Measurements from ENCODE around the gene SNAPC4. TPM values are rescaled to one million over a fixed set of nuclear protein-coding genes. Genes with fewer than 3 reads are reported as not detected.

Gene SNAPC4, protein sequence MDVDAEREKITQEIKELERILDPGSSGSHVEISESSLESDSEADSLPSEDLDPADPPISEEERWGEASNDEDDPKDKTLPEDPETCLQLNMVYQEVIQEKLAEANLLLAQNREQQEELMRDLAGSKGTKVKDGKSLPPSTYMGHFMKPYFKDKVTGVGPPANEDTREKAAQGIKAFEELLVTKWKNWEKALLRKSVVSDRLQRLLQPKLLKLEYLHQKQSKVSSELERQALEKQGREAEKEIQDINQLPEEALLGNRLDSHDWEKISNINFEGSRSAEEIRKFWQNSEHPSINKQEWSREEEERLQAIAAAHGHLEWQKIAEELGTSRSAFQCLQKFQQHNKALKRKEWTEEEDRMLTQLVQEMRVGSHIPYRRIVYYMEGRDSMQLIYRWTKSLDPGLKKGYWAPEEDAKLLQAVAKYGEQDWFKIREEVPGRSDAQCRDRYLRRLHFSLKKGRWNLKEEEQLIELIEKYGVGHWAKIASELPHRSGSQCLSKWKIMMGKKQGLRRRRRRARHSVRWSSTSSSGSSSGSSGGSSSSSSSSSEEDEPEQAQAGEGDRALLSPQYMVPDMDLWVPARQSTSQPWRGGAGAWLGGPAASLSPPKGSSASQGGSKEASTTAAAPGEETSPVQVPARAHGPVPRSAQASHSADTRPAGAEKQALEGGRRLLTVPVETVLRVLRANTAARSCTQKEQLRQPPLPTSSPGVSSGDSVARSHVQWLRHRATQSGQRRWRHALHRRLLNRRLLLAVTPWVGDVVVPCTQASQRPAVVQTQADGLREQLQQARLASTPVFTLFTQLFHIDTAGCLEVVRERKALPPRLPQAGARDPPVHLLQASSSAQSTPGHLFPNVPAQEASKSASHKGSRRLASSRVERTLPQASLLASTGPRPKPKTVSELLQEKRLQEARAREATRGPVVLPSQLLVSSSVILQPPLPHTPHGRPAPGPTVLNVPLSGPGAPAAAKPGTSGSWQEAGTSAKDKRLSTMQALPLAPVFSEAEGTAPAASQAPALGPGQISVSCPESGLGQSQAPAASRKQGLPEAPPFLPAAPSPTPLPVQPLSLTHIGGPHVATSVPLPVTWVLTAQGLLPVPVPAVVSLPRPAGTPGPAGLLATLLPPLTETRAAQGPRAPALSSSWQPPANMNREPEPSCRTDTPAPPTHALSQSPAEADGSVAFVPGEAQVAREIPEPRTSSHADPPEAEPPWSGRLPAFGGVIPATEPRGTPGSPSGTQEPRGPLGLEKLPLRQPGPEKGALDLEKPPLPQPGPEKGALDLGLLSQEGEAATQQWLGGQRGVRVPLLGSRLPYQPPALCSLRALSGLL (N-terminal part only)
- total RNA-seq (2011; cell fraction: chromatin; rRNA removed; ENCODE audit: low replicate concordance): 42.9 and 79.4 TPM in 2 replicates
- 32.0 TPM in 2 replicates for total RNA-seq (2011; cell fraction: nucleolus; rRNA removed)
- total RNA-seq (2011; cell fraction: nucleoplasm; rRNA removed): 23.1 and 26.3 TPM in 2 replicates
- 14.4 and 15.8 TPM in 2 replicates for total RNA-seq (2014; rRNA removed)
- 7.1 and 8.8 TPM in 2 replicates for total RNA-seq (2014; rRNA removed; fragmentation: Illumina TruSeq; extraction: Trizol)
- 9.3 and 11.1 TPM in 2 replicates for total RNA-seq (2015; rRNA removed; fragmentation: Illumina TruSeq; extraction: Trizol)
- 17.1 and 18.7 TPM in 2 replicates for total RNA-seq (2021)
- polyA plus RNA-seq (2011; rRNA removed): 4.4 and 4.5 TPM in 2 replicates
- 3.2 and 7.4 TPM in 2 replicates for polyA plus RNA-seq (2011; cell fraction: cytosol; rRNA removed)
- polyA plus RNA-seq (2011; cell fraction: nucleus; rRNA removed): 16.1 and 32.6 TPM in 2 replicates
- polyA plus RNA-seq (2012): 9.7 and 10.5 TPM in 2 replicates
- 8.8 and 9.0 TPM in 2 replicates for polyA plus RNA-seq (2014; fragmentation: Illumina TruSeq; extraction: Trizol)
- polyA plus RNA-seq (2014; fragmentation: Nextera tagmentation; extraction: Ambion mirVana): under 1 TPM; 0.21 to 0.46 TPM
- polyA plus RNA-seq (2014; rRNA removed): 18.7 and 21.8 TPM in 2 replicates
- polyA minus RNA-seq (2011; rRNA and poly(A)+ RNA removed): 6.7 and 10.2 TPM in 2 replicates
- 6.1 and 7.4 TPM in 2 replicates for polyA minus RNA-seq (2011; cell fraction: cytosol; rRNA and poly(A)+ RNA removed)
- 8.3 and 11.7 TPM in 2 replicates for polyA minus RNA-seq (2011; cell fraction: nucleus; rRNA and poly(A)+ RNA removed)
- Bru-seq, nascent RNA: percentile 70 among the genes with signal in this experiment
- percentile 66 among the genes with signal in this experiment for BruChase-seq, experiment 1, labeled RNA remaining after a 2-hour chase
- percentile 75 among the genes with signal in this experiment for BruChase-seq, experiment 2, labeled RNA remaining after a 6-hour chase
- long read RNA-seq, experiment 1, full-length matches to known transcripts: 1 of 117 reads
- long read RNA-seq, experiment 1, partial matches to known transcripts: 50 of 117 reads
- long read RNA-seq, experiment 1, other reads (novel, unspliced or antisense): 66 of 117 reads
- long read RNA-seq, experiment 2, partial matches to known transcripts: 22 of 35 reads
- long read RNA-seq, experiment 2, other reads (novel, unspliced or antisense): 13 of 35 reads
- long read RNA-seq, experiment 3, partial matches to known transcripts: 2 of 3 reads
- long read RNA-seq, experiment 3, other reads (novel, unspliced or antisense): 1 of 3 reads

- Histone ChIP-seq H3K4me2 (ENCODE audit: insufficient read depth, low read length) (peak within 1 kb of the TSS; percentile 97), H3K9me1 (ENCODE audit: control insufficient read depth, insufficient read depth, low read length) (no peaks in the 10 kb centered on the region), H3K4me3 (peak within 1 kb of the TSS; percentile 98), H4K20me1 (replicated peaks; ENCODE audit: control insufficient read depth, insufficient read depth, low read length) (no peaks in the 10 kb centered on the region; the same call in 1 of the 2 replicates), H3K9ac (ENCODE audit: insufficient read depth in 1 of 2, low read depth in 2 of 2, low read length in 2 of 2) (peak within 1 kb of the TSS; percentile 78 to 98), H3K79me2 (ENCODE audit: control insufficient read depth, insufficient read depth, low read length) (peaks cover 28% of the 10 kb centered on the region), H3K9me3 (replicated peaks; ENCODE audit: control insufficient read depth, insufficient read depth, low read depth, low read length) (no peaks in the 10 kb centered on the region), H3K36me3 (ENCODE audit: control insufficient read depth, insufficient read depth, low read length) (peaks cover 72% of the 10 kb centered on the region), H2AFZ (ENCODE audit: low read depth, low read length) (peak within 1 kb of the TSS; percentile 79), H3K4me1 (replicated peaks in 1 of 2; ENCODE audit: control insufficient read depth in 2 of 2, insufficient read depth in 2 of 2, low read length in 2 of 2) (peaks cover 7 to 41% of the 10 kb centered on the region in 2 experiments; a peak in 4 of 5 replicates), H3K27me3 (ENCODE audit: control insufficient read depth in 2 of 2, insufficient read depth in 2 of 2, low read length in 2 of 2) (no peaks in the 10 kb centered on the region), H3K27ac (ENCODE audit: extremely low read depth, low read depth, low read length) (peak within 1 kb of the TSS; percentile 69)
- peak; percentile 84 for FAIRE-seq
- peak; percentile 95 for ATAC-seq
- DNase-seq (ENCODE audit: extremely low read depth in 1 of 4, low spot score in 3 of 4): peak; percentile 92 to 93 (median 93)
- 10% methylated on average over 56 of the region's 71 CpGs for WGBS (ENCODE audit: insufficient coverage, low coverage, missing lambda C conversion rate)
- in situ Hi-C loops (cut with MboI): no loop called here
- intact Hi-C loops (cut with micrococcal nuclease): loop anchor here (1.0 to 2.0 kb wide), 2 partner anchors 35 to 61 kb away; no protein-coding TSS in a partner anchor
- POLR2A ChIA-PET: interaction anchor here (0.6 to 1.6 kb wide), 5 partner anchors 9 to 59 kb away, joined by 3 to 8 read pairs (median 4); no protein-coding TSS in a partner anchor
- CTCF ChIA-PET (ENCODE audit: low intra/inter-chr PET ratio): interaction anchor here (0.7 to 1.9 kb wide), 8 partner anchors 36 to 231 kb away, joined by 3 to 10 read pairs (median 4); partner anchors contain the start of gene DNLZ
- no TSS peak for BruUV-seq (replicated peaks)
- TF ChIP-seq, protein P1, sequence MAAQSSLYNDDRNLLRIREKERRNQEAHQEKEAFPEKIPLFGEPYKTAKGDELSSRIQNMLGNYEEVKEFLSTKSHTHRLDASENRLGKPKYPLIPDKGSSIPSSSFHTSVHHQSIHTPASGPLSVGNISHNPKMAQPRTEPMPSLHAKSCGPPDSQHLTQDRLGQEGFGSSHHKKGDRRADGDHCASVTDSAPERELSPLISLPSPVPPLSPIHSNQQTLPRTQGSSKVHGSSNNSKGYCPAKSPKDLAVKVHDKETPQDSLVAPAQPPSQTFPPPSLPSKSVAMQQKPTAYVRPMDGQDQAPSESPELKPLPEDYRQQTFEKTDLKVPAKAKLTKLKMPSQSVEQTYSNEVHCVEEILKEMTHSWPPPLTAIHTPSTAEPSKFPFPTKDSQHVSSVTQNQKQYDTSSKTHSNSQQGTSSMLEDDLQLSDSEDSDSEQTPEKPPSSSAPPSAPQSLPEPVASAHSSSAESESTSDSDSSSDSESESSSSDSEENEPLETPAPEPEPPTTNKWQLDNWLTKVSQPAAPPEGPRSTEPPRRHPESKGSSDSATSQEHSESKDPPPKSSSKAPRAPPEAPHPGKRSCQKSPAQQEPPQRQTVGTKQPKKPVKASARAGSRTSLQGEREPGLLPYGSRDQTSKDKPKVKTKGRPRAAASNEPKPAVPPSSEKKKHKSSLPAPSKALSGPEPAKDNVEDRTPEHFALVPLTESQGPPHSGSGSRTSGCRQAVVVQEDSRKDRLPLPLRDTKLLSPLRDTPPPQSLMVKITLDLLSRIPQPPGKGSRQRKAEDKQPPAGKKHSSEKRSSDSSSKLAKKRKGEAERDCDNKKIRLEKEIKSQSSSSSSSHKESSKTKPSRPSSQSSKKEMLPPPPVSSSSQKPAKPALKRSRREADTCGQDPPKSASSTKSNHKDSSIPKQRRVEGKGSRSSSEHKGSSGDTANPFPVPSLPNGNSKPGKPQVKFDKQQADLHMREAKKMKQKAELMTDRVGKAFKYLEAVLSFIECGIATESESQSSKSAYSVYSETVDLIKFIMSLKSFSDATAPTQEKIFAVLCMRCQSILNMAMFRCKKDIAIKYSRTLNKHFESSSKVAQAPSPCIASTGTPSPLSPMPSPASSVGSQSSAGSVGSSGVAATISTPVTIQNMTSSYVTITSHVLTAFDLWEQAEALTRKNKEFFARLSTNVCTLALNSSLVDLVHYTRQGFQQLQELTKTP (IDR thresholded peaks at IDR 0.05; ENCODE audit: low read depth in 1 of 2, partially characterized antibody in 2 of 2): peak in 1 of 2 experiments; percentile 81
- no peak for TF ChIP-seq ZNF778 (CRISPR knock-in tag; IDR thresholded peaks at IDR 0.05)
- no peak for TF ChIP-seq FOXA1 (IDR thresholded peaks at IDR 0.05; ENCODE audit: borderline replicate concordance)
- peak; percentile 85 for TF ChIP-seq ZNF143 (CRISPR knock-in tag; IDR thresholded peaks at IDR 0.05)
- TF ChIP-seq ZNF274 (IDR thresholded peaks at IDR 0.05; ENCODE audit: borderline replicate concordance, low read depth, low read length): no peak
- TF ChIP-seq WHSC1 (IDR thresholded peaks at IDR 0.05; ENCODE audit: low read length): no peak
These were observed at the start of gene SNAPC4 for GRCh38 chr9:136400038-136400834. TSS of gene SNAPC4 (minus strand) at chr9:136400170. CDS start at chr9:136398428, 1,742 bp downstream.
